BLaER1 treated with 17β-estradiol and CSF1 and Interleukin-3, amounts not matched to agents 10 nM and 100 nM (cell line): ENCODE results near the gene IGDCC3.
A peak's percentile ranks its signal among the peaks of the same experiment; 100 is the strongest.

Experiments used
- H3K27ac ChIP-seq, 11 experiments: shearing (Covaris generic); formaldehyde crosslinking; 2 replicates each; pipeline ENCODE4 v1.8.1; 2022
- H3K27me3 ChIP-seq, 11 experiments: shearing (Covaris generic); formaldehyde crosslinking; 2 replicates each; pipeline ENCODE4 v1.8.1; 2022
- H3K36me3 ChIP-seq, 11 experiments: shearing (Covaris generic); formaldehyde crosslinking; 2 replicates each; pipeline ENCODE4 v1.8.1; 2022
- H3K4me1 ChIP-seq, 10 experiments: shearing (Covaris generic); formaldehyde crosslinking; 2 replicates each; pipeline ENCODE4 v1.8.1; 2022
- H3K4me2 ChIP-seq, 11 experiments: shearing (Covaris generic); formaldehyde crosslinking; 2 replicates each; pipeline ENCODE4 v1.8.1; 2022
- H3K4me3 ChIP-seq, 10 experiments: shearing (Covaris generic); formaldehyde crosslinking; 2 replicates each; pipeline ENCODE4 v1.8.1; 2022
- H3K9ac ChIP-seq, 11 experiments: shearing (Covaris generic); formaldehyde crosslinking; 2 replicates each; pipeline ENCODE4 v1.8.1; 2022
- H3K9me3 ChIP-seq, 11 experiments: shearing (Covaris generic); formaldehyde crosslinking; replicated peaks in 1 of 11; 2 replicates each; pipeline ENCODE4 v1.8.1; 2022
- H4K20me1 ChIP-seq, 11 experiments: shearing (Covaris generic); formaldehyde crosslinking; 2 replicates each; pipeline ENCODE4 v1.8.1; 2022
- Cebpa-rat ChIP-seq, 11 experiments: shearing (Covaris generic); IDR thresholded peaks; 2 replicates each; pipeline ENCODE4 v1.8.1; 2022

The IGDCC3 gene

DNA sequence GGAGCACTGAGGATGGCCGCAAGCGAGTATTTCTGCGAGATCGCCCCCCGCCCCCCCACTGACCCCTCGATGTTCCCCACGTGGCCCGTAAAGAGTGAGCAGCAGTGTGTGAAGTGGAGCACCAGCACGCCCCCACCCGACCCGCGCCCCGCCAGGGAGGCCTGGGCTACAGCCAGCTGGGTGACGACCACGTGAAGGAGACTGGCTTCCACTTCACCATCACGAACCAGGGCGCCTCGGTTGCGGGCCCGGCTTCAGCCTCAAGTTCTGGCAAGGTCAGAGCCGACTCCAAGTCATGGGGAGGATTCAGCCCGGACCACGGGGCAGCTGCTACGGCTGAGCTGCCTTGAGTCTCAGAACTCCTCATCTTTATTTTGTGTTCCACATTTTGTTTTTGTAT, 75.7 kb downstream of the IGDCC3 start:
- Histone ChIP-seq H3K4me3 (no peak overlapping the region), H3K9me3 (peaks cover 0 to 8% (median 6%) of the 10 kb centered on the region in 11 experiments; a peak in 11 of 22 replicates), H3K27me3 (no peaks in the 10 kb centered on the region), H3K9ac (peak overlapping the region in 3 of 11 experiments; percentile 18 to 31 (median 25); a peak in 3 of 22 replicates), H3K4me1 (peaks cover 28 to 69% (median 55%) of the 10 kb centered on the region in 10 experiments), H4K20me1 (peaks cover 0 to 12% (median 0%) of the 10 kb centered on the region in 11 experiments; a peak in 2 of 22 replicates), H3K4me2 (peak overlapping the region in 5 of 11 experiments; percentile 8 to 94 (median 20); a peak in 4 of 22 replicates), H3K36me3 (no peaks in the 10 kb centered on the region), H3K27ac (peak overlapping the region in 6 of 11 experiments; percentile 13 to 31 (median 24); a peak in 6 of 22 replicates)
- no peak for TF ChIP-seq Cebpa-rat (IDR thresholded peaks at IDR 0.05)

DNA sequence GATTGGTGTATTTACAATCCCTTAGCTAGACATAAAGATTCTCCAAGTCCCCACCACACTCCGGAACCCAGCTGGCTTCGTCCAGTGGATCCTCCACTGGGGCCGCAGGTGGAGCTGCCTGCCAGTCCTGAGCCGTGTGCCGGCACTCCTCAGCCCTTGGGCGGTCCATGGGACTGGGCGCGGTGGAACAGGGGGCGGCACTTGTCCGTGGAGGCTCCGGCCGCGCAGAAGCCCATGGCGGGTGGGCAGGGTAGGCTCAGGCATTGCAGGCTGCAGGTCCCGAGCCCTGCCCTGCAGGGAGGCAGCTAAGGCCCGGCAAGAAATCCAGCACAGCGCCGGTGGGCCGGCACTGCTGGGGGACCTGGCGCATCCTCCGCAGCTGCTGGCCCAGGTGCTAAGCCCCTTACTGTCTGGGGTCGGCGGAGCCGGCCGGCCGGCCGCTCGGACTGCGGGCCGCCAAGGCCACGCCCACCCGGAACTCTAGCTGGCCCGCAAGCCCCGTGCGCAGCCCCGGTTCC, 76.8 kb downstream of the IGDCC3 start:
- Histone ChIP-seq H3K4me1 (peaks cover 30 to 66% (median 56%) of the 10 kb centered on the region in 10 experiments), H3K36me3 (no peaks in the 10 kb centered on the region), H3K27ac (peak overlapping the region in 1 of 11 experiments; percentile 18; a peak in 1 of 22 replicates), H3K27me3 (no peaks in the 10 kb centered on the region), H3K4me3 (no peak overlapping the region), H3K9me3 (peaks cover 0 to 8% (median 6%) of the 10 kb centered on the region in 11 experiments; a peak in 11 of 22 replicates), H4K20me1 (peaks cover 0 to 11% (median 0%) of the 10 kb centered on the region in 11 experiments; a peak in 2 of 22 replicates), H3K9ac (no peak overlapping the region), H3K4me2 (no peak overlapping the region)
- no peak for TF ChIP-seq Cebpa-rat (IDR thresholded peaks at IDR 0.05)

GRCh38 chr15:65298731-65299130, 79.1 kb downstream of the IGDCC3 start:
- H3K36me3 ChIP-seq: no peaks in the 10 kb centered on the region
- TF ChIP-seq Cebpa-rat (IDR thresholded peaks at IDR 0.05): no peak
- no peak overlapping the region for H3K4me3 ChIP-seq
- H4K20me1 ChIP-seq: no peaks in the 10 kb centered on the region
- H3K9me3 ChIP-seq: peaks cover 0 to 8% (median 6%) of the 10 kb centered on the region in 11 experiments; a peak in 11 of 22 replicates
- no peaks in the 10 kb centered on the region for H3K27me3 ChIP-seq
- H3K4me1 ChIP-seq: peaks cover 18 to 57% (median 46%) of the 10 kb centered on the region in 10 experiments
- peak overlapping the region in 8 of 11 experiments; percentile 15 to 81 (median 56); a peak in 13 of 22 replicates for H3K4me2 ChIP-seq
- peak overlapping the region in 5 of 11 experiments; percentile 5 to 41 (median 15); a peak in 3 of 22 replicates for H3K9ac ChIP-seq
- peak overlapping the region in 2 of 11 experiments; percentile 36 to 99; a peak in 2 of 22 replicates for H3K27ac ChIP-seq

DNA sequence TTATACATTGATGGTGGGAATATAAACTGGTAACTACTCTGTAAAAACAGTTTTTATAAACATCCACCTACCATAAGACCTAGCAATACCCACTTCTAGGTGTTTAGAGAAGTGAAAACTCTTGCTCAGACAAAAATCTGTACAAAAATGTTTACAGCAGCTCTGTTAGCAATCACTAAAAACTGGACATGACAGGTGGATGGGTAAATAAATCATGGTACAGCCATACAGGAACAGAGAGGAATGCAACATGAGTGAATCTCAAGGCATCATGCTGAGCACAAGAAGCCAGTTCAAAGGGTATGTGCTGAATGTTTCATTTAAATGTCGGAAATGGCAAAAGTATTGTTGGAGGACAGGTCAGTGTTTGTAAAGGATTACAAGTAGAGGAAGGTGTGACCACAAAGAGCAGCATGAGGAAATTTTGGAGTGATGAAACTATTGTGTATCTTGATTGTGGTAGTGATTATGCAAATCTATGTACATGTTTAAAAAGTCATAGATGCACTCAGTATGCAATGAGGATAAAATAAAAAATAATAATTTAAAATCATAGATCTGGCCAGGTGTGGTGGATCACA, 84.8 kb downstream of the IGDCC3 start:
- Histone ChIP-seq H4K20me1 (no peaks in the 10 kb centered on the region), H3K9me3 (no peaks in the 10 kb centered on the region), H3K27ac (peak overlapping the region in 1 of 11 experiments; percentile 46; a peak in 1 of 22 replicates), H3K9ac (no peak overlapping the region), H3K4me3 (no peak overlapping the region), H3K36me3 (no peaks in the 10 kb centered on the region), H3K4me1 (peaks cover 14 to 29% (median 20%) of the 10 kb centered on the region in 10 experiments), H3K27me3 (no peaks in the 10 kb centered on the region), H3K4me2 (peak overlapping the region in 2 of 11 experiments; percentile 6 to 14; a peak in 3 of 22 replicates)
- TF ChIP-seq Cebpa-rat (IDR thresholded peaks at IDR 0.05): peak in 1 of 11 experiments; percentile 24; a peak in 1 of 22 replicates

DNA sequence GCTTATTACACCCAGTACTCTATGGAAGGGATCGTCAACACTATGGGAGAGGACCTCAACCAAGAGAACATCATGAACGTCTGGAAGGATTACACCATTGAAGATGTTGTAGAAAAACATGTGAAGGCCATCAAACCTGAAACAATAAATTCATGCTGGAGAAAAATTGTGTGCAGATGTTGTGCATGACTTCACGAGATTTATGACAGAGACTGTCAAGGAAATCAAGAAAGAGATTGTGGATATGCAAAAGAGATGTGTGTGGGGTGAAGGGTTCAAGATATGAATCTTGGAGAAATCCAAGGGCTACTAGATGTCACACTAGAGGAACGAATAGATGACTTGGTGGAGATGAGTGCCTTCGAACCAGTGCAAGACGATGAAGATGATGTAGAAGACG, 87.6 kb downstream of the IGDCC3 start:
- H3K36me3 ChIP-seq: no peaks in the 10 kb centered on the region
- peaks cover 19 to 37% (median 21%) of the 10 kb centered on the region in 10 experiments for H3K4me1 ChIP-seq
- no peak overlapping the region for H3K27ac ChIP-seq
- no peaks in the 10 kb centered on the region for H3K9me3 ChIP-seq
- no peaks in the 10 kb centered on the region for H4K20me1 ChIP-seq
- no peak overlapping the region for H3K9ac ChIP-seq
- H3K27me3 ChIP-seq: no peaks in the 10 kb centered on the region
- no peak for TF ChIP-seq Cebpa-rat (IDR thresholded peaks at IDR 0.05)
- no peak overlapping the region for H3K4me3 ChIP-seq
- H3K4me2 ChIP-seq: no peak overlapping the region

GRCh38 chr15:65289261-65289854, 88.4 kb downstream of the IGDCC3 start:
- no peaks in the 10 kb centered on the region for H3K9me3 ChIP-seq
- no peak for TF ChIP-seq Cebpa-rat (IDR thresholded peaks at IDR 0.05)
- H3K4me1 ChIP-seq: peaks cover 24 to 41% (median 30%) of the 10 kb centered on the region in 10 experiments
- H3K36me3 ChIP-seq: no peaks in the 10 kb centered on the region
- no peaks in the 10 kb centered on the region for H4K20me1 ChIP-seq
- H3K27ac ChIP-seq: no peak overlapping the region
- H3K27me3 ChIP-seq: no peaks in the 10 kb centered on the region
- no peak overlapping the region for H3K9ac ChIP-seq
- no peak overlapping the region for H3K4me3 ChIP-seq
- no peak overlapping the region for H3K4me2 ChIP-seq

- Histone ChIP-seq H3K27me3 (no peaks in the 10 kb centered on the region), H3K27ac (peak overlapping the region; percentile 15 to 94 (median 92); a peak in 20 of 22 replicates), H3K4me2 (peak overlapping the region; percentile 82 to 99 (median 97)), H3K4me1 (peaks cover 23 to 46% (median 34%) of the 10 kb centered on the region in 10 experiments), H3K9me3 (no peaks in the 10 kb centered on the region), H3K36me3 (peaks cover 0 to 16% (median 7%) of the 10 kb centered on the region in 11 experiments; a peak in 8 of 22 replicates), H3K9ac (peak overlapping the region in 10 of 11 experiments; percentile 72 to 95 (median 92); a peak in 18 of 22 replicates), H3K4me3 (peak overlapping the region in 3 of 10 experiments; percentile 71 to 75 (median 75); a peak in 7 of 20 replicates), H4K20me1 (peaks cover 0 to 4% (median 0%) of the 10 kb centered on the region in 11 experiments; a peak in 1 of 22 replicates)
- no peak for TF ChIP-seq Cebpa-rat (IDR thresholded peaks at IDR 0.05)
Measured at GRCh38 chr15:65287520-65287855, 90.3 kb downstream of the IGDCC3 start.

- peak within 1 kb of the TSS; percentile 72 to 95 (median 91) for H3K9ac ChIP-seq
- peaks cover 0 to 10% (median 0%) of the 10 kb centered on the region in 11 experiments; a peak in 1 of 22 replicates for H4K20me1 ChIP-seq
- no peaks in the 10 kb centered on the region for H3K9me3 ChIP-seq
- H3K27ac ChIP-seq: peak within 1 kb of the TSS; percentile 59 to 94 (median 92)
- H3K27me3 ChIP-seq: no peaks in the 10 kb centered on the region
- peak within 1 kb of the TSS; percentile 82 to 99 (median 97) for H3K4me2 ChIP-seq
- H3K36me3 ChIP-seq: peaks cover 0 to 20% (median 8%) of the 10 kb centered on the region in 11 experiments; a peak in 8 of 22 replicates
- H3K4me3 ChIP-seq: peak within 1 kb of the TSS; percentile 60 to 87 (median 75)
- peaks cover 23 to 47% (median 32%) of the 10 kb centered on the region in 10 experiments for H3K4me1 ChIP-seq
- no peak for TF ChIP-seq Cebpa-rat (IDR thresholded peaks at IDR 0.05)
Measured at GRCh38 chr15:65286704-65287519, 90.9 kb downstream of the IGDCC3 start, which contains the start of gene PARP16. PARP16 (minus strand) TSS chr15:65286883; CDS start chr15:65286426, 457 bp downstream.
